ENCODE data around the gene GLYR1.

- TF ChIP-seq POLR2A (IDR thresholded peaks at IDR 0.05; ENCODE audit: low read depth, low read length), result no peak
- TF ChIP-seq TAF1 (IDR thresholded peaks at IDR 0.05; ENCODE audit: borderline replicate concordance, low read depth, low read length), result no peak
Observed at GRCh38 chr16:4864728-4865127, 17.6 kb upstream of the GLYR1 start.

Measured in GM12892 (cell line).